ENCODE results near the gene GTPBP6. TPM values are rescaled to one million over a fixed set of nuclear protein-coding genes. Genes with fewer than 3 reads are reported as not detected.
A peak's percentile ranks its signal among the peaks of the same experiment; 100 is the strongest.
"Not testable (repeated sequence)": the region's sequence is repeated elsewhere in the genome, so short reads cannot be mapped to it uniquely, and the experiment has no call there.

The GTPBP6 gene
- total RNA-seq, 2 experiments from 2014 or later = 55.7 to 59.9 TPM

GRCh38 chrX:283115-283845 lies 35.3 kb downstream of the GTPBP6 start:
- peak overlapping the region; percentile 94 for H3K27ac Mint-ChIP-seq
- CTCF ChIA-PET = no interaction called here
- POLR2A ChIA-PET = no interaction called here

GRCh38 chrX:282000-282681 lies 36.5 kb downstream of the GTPBP6 start:
- peaks cover 27% of the 10 kb centered on the region for H3K36me3 Mint-ChIP-seq (ENCODE audit: low read depth)
- H3K27me3 Mint-ChIP-seq (ENCODE audit: low read depth); ATAC-seq; POLR2A ChIA-PET; DNase-seq; H3K9me3 Mint-ChIP-seq (ENCODE audit: insufficient read depth); H3K27ac Mint-ChIP-seq; CTCF ChIA-PET: not testable (repeated sequence)
- H3K4me1 Mint-ChIP-seq (ENCODE audit: low read depth) = peaks cover 46% of the 10 kb centered on the region
- peak overlapping the region; percentile 40 for H3K4me3 Mint-ChIP-seq

More at GRCh38 chrX:283115-283845, 35.3 kb downstream of the GTPBP6 start:
- no peaks in the 10 kb centered on the region for H3K27me3 Mint-ChIP-seq (ENCODE audit: low read depth)
- ATAC-seq = peak; percentile 100
- peak overlapping the region; percentile 82 for H3K4me3 Mint-ChIP-seq
- no peaks in the 10 kb centered on the region for H3K9me3 Mint-ChIP-seq (ENCODE audit: insufficient read depth)
- H3K36me3 Mint-ChIP-seq (ENCODE audit: low read depth) = peaks cover 32% of the 10 kb centered on the region
- DNase-seq = peak; percentile 96
- H3K4me1 Mint-ChIP-seq (ENCODE audit: low read depth) = peaks cover 43% of the 10 kb centered on the region

- no peak for ATAC-seq
- peak within 1 kb of the TSS; percentile 60 for H3K27ac Mint-ChIP-seq
- H3K9me3 Mint-ChIP-seq (ENCODE audit: insufficient read depth) = no peaks in the 10 kb centered on the region
- H3K27me3 Mint-ChIP-seq (ENCODE audit: low read depth) = peaks cover 2% of the 10 kb centered on the region
- peak; percentile 30 for DNase-seq
- ChIA-PET CTCF (no interaction called here), POLR2A (no interaction called here)
- peaks cover 40% of the 10 kb centered on the region for H3K4me1 Mint-ChIP-seq (ENCODE audit: low read depth)
- H3K36me3 Mint-ChIP-seq (ENCODE audit: low read depth) = peaks cover 23% of the 10 kb centered on the region
- H3K4me3 Mint-ChIP-seq = peak within 1 kb of the TSS; percentile 57
These were observed 37.2 kb downstream of the GTPBP6 start, which contains the start of gene PLCXD1 for GRCh38 chrX:281166-281999. Gene PLCXD1 (plus strand): TSS chrX:281381. CDS start chrX:284188, 2,807 bp downstream.

GRCh38 chrX:280722-281121 lies 37.9 kb downstream of the GTPBP6 start:
- CTCF ChIA-PET; H3K27me3 Mint-ChIP-seq (ENCODE audit: low read depth); H3K9me3 Mint-ChIP-seq (ENCODE audit: insufficient read depth); ATAC-seq; H3K4me3 Mint-ChIP-seq; DNase-seq; H3K27ac Mint-ChIP-seq; POLR2A ChIA-PET: not testable (repeated sequence)
- peaks cover 18% of the 10 kb centered on the region for H3K36me3 Mint-ChIP-seq (ENCODE audit: low read depth)
- peaks cover 34% of the 10 kb centered on the region for H3K4me1 Mint-ChIP-seq (ENCODE audit: low read depth)

- CTCF ChIA-PET; H3K27ac Mint-ChIP-seq; H3K9me3 Mint-ChIP-seq (ENCODE audit: insufficient read depth); H3K27me3 Mint-ChIP-seq (ENCODE audit: low read depth); POLR2A ChIA-PET; ATAC-seq; DNase-seq: not testable (repeated sequence)
- H3K4me1 Mint-ChIP-seq (ENCODE audit: low read depth) = peaks cover 38% of the 10 kb centered on the region
- H3K4me3 Mint-ChIP-seq = peak overlapping the region; percentile 12
- H3K36me3 Mint-ChIP-seq (ENCODE audit: low read depth) = peaks cover 10% of the 10 kb centered on the region
These were observed 38.6 kb downstream of the GTPBP6 start for GRCh38 chrX:279757-280604.

- ChIA-PET CTCF (no interaction called here), POLR2A (no interaction called here)
- H3K4me1 Mint-ChIP-seq (ENCODE audit: low read depth) = peaks cover 23% of the 10 kb centered on the region
- peak overlapping the region; percentile 75 for H3K4me3 Mint-ChIP-seq
- peak overlapping the region; percentile 39 for H3K27ac Mint-ChIP-seq
- no peaks in the 10 kb centered on the region for H3K36me3 Mint-ChIP-seq (ENCODE audit: low read depth)
- ATAC-seq (peak; percentile 59), DNase-seq (no peak)
- H3K9me3 Mint-ChIP-seq (ENCODE audit: insufficient read depth) = no peaks in the 10 kb centered on the region
- H3K27me3 Mint-ChIP-seq (ENCODE audit: low read depth) = peaks cover 2% of the 10 kb centered on the region
These were observed 41.9 kb downstream of the GTPBP6 start for GRCh38 chrX:276581-277201.

GRCh38 chrX:275967-276580 lies 42.5 kb downstream of the GTPBP6 start:
- Mint-ChIP-seq H3K9me3 (ENCODE audit: insufficient read depth) (no peaks in the 10 kb centered on the region), H3K4me3 (peak overlapping the region; percentile 75), H3K36me3 (ENCODE audit: low read depth) (no peaks in the 10 kb centered on the region), H3K4me1 (ENCODE audit: low read depth) (peaks cover 18% of the 10 kb centered on the region), H3K27me3 (ENCODE audit: low read depth) (peaks cover 2% of the 10 kb centered on the region), H3K27ac (no peak overlapping the region)
- DNase-seq (peak; percentile 49), ATAC-seq (peak; percentile 90)
- CTCF ChIA-PET = no interaction called here
- POLR2A ChIA-PET = no interaction called here

- H3K27me3 Mint-ChIP-seq (ENCODE audit: low read depth) = peaks cover 2% of the 10 kb centered on the region
- ATAC-seq = peak; percentile 16
- ChIA-PET CTCF (no interaction called here), POLR2A (no interaction called here)
- H3K4me3 Mint-ChIP-seq = peak overlapping the region; percentile 75
- no peak for DNase-seq
- H3K36me3 Mint-ChIP-seq (ENCODE audit: low read depth) = no peaks in the 10 kb centered on the region
- no peak overlapping the region for H3K27ac Mint-ChIP-seq
- peaks cover 18% of the 10 kb centered on the region for H3K4me1 Mint-ChIP-seq (ENCODE audit: low read depth)
- H3K9me3 Mint-ChIP-seq (ENCODE audit: insufficient read depth) = no peaks in the 10 kb centered on the region
These were observed 43.1 kb downstream of the GTPBP6 start for GRCh38 chrX:275476-275966.

GRCh38 chrX:274904-275475 lies 43.6 kb downstream of the GTPBP6 start:
- DNase-seq (no peak), ATAC-seq (no peak)
- Mint-ChIP-seq H3K27me3 (ENCODE audit: low read depth) (peaks cover 2% of the 10 kb centered on the region), H3K36me3 (ENCODE audit: low read depth) (no peaks in the 10 kb centered on the region), H3K4me3 (peak overlapping the region; percentile 52), H3K9me3 (ENCODE audit: insufficient read depth) (no peaks in the 10 kb centered on the region), H3K4me1 (ENCODE audit: low read depth) (peaks cover 18% of the 10 kb centered on the region), H3K27ac (no peak overlapping the region)
- ChIA-PET POLR2A (no interaction called here), CTCF (no interaction called here)

GRCh38 chrX:270848-271367 lies 47.7 kb downstream of the GTPBP6 start:
- DNase-seq (no peak), ATAC-seq (no peak)
- POLR2A ChIA-PET = no interaction called here
- Mint-ChIP-seq H3K4me3 (no peak overlapping the region), H3K36me3 (ENCODE audit: low read depth) (no peaks in the 10 kb centered on the region), H3K4me1 (ENCODE audit: low read depth) (peaks cover 3% of the 10 kb centered on the region), H3K27ac (no peak overlapping the region), H3K9me3 (ENCODE audit: insufficient read depth) (no peaks in the 10 kb centered on the region), H3K27me3 (ENCODE audit: low read depth) (no peaks in the 10 kb centered on the region)
- CTCF ChIA-PET = no interaction called here

Data from activated CD8-positive, alpha-beta T cell treated with anti-CD3 and anti-CD28 coated beads, Interleukin-2, amount 10 ng/mL, durations not matched to agents 7 days and 5 days (primary cell).